Parathyroid adenoma (tissue), 2 donors: ENCODE measurements around the gene UMAD1.

Experiments used
- H2AFZ ChIP-seq: fragments of 300-600 bp; sonication (generic); one replicate; pipeline ENCODE4 v1.7.0; 2017; ENCODE audit warnings: antibody characterized with exemption, mild to moderate bottlenecking
- H3K27ac ChIP-seq: fragments of 300-600 bp; sonication (generic); one replicate; pipeline ENCODE4 v1.7.0; 2017
- H3K27me3 ChIP-seq: fragments of 300-600 bp; sonication (generic); one replicate; pipeline ENCODE4 v1.7.0; 2017; ENCODE audit warnings: low read length; ENCODE audit not compliant: control insufficient read depth, insufficient read depth
- H3K36me3 ChIP-seq: fragments of 300-600 bp; sonication (generic); one replicate; pipeline ENCODE4 v1.7.0; 2017; ENCODE audit warnings: low read length; ENCODE audit not compliant: control insufficient read depth, insufficient read depth
- H3K4me1 ChIP-seq: fragments of 300-600 bp; sonication (generic); one replicate; pipeline ENCODE4 v1.7.0; 2017; ENCODE audit warnings: control low read depth
- H3K4me2 ChIP-seq: fragments of 300-600 bp; sonication (generic); one replicate; pipeline ENCODE4 v1.7.0; 2017; ENCODE audit warnings: low read length
- H3K4me3 ChIP-seq: fragments of 300-600 bp; sonication (generic); one replicate; pipeline ENCODE4 v1.7.0; 2017; ENCODE audit warnings: low read depth, low read length
- H3K79me2 ChIP-seq: fragments of 300-600 bp; sonication (generic); one replicate; pipeline ENCODE4 v1.7.0; 2017; ENCODE audit warnings: control low read depth
- H3K9ac ChIP-seq: fragments of 300-600 bp; sonication (generic); one replicate; pipeline ENCODE4 v1.7.0; 2017; ENCODE audit warnings: mild to moderate bottlenecking
- H3K9me3 ChIP-seq: fragments of 300-600 bp; sonication (generic); one replicate; pipeline ENCODE4 v1.7.0; 2017; ENCODE audit warnings: low read length; ENCODE audit not compliant: control insufficient read depth
- TF ChIP-seq, protein P1 (sequence below): fragments of 300-600 bp; sonication (generic); IDR thresholded peaks from one replicate; pipeline ENCODE4 v1.7.0; 2017; ENCODE audit warnings: antibody characterized with exemption, mild to moderate bottlenecking
- donor health status: primary hyperparathyroidism.

The UMAD1 gene

GRCh38 chr7:7897949-7898515 lies 257.5 kb downstream of the UMAD1 start:
- H2AFZ ChIP-seq = no peak overlapping the region
- no peak overlapping the region for H3K4me3 ChIP-seq
- no peak overlapping the region for H3K4me2 ChIP-seq
- H3K27ac ChIP-seq = no peak overlapping the region
- H3K9me3 ChIP-seq = no peaks in the 10 kb centered on the region
- H3K4me1 ChIP-seq = peaks cover 8% of the 10 kb centered on the region
- no peaks in the 10 kb centered on the region for H3K79me2 ChIP-seq
- no peaks in the 10 kb centered on the region for H3K27me3 ChIP-seq
- H3K36me3 ChIP-seq = no peaks in the 10 kb centered on the region
- no peak overlapping the region for H3K9ac ChIP-seq
- TF ChIP-seq, protein P1, sequence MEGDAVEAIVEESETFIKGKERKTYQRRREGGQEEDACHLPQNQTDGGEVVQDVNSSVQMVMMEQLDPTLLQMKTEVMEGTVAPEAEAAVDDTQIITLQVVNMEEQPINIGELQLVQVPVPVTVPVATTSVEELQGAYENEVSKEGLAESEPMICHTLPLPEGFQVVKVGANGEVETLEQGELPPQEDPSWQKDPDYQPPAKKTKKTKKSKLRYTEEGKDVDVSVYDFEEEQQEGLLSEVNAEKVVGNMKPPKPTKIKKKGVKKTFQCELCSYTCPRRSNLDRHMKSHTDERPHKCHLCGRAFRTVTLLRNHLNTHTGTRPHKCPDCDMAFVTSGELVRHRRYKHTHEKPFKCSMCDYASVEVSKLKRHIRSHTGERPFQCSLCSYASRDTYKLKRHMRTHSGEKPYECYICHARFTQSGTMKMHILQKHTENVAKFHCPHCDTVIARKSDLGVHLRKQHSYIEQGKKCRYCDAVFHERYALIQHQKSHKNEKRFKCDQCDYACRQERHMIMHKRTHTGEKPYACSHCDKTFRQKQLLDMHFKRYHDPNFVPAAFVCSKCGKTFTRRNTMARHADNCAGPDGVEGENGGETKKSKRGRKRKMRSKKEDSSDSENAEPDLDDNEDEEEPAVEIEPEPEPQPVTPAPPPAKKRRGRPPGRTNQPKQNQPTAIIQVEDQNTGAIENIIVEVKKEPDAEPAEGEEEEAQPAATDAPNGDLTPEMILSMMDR = no peak

- H3K4me2 ChIP-seq = no peak overlapping the region
- H3K79me2 ChIP-seq = no peaks in the 10 kb centered on the region
- H3K27me3 ChIP-seq = no peaks in the 10 kb centered on the region
- no peaks in the 10 kb centered on the region for H3K4me1 ChIP-seq
- H3K9ac ChIP-seq = no peak overlapping the region
- H2AFZ ChIP-seq = no peak overlapping the region
- no peak overlapping the region for H3K4me3 ChIP-seq
- no peaks in the 10 kb centered on the region for H3K9me3 ChIP-seq
- no peak overlapping the region for H3K27ac ChIP-seq
- no peaks in the 10 kb centered on the region for H3K36me3 ChIP-seq
- TF ChIP-seq, protein P1 = no peak
These were observed 262.3 kb downstream of the UMAD1 start for GRCh38 chr7:7902845-7903244.

- Histone ChIP-seq H3K9me3 (no peaks in the 10 kb centered on the region), H3K4me3 (no peak overlapping the region), H3K79me2 (no peaks in the 10 kb centered on the region), H3K9ac (no peak overlapping the region), H3K4me1 (no peaks in the 10 kb centered on the region), H3K27ac (no peak overlapping the region), H2AFZ (no peak overlapping the region), H3K27me3 (no peaks in the 10 kb centered on the region), H3K4me2 (no peak overlapping the region), H3K36me3 (no peaks in the 10 kb centered on the region)
- TF ChIP-seq, protein P1 = no peak
These were observed 266.8 kb downstream of the UMAD1 start for GRCh38 chr7:7907306-7907705.

GRCh38 chr7:7908622-7909145 lies 268.1 kb downstream of the UMAD1 start:
- Histone ChIP-seq H3K79me2 (no peaks in the 10 kb centered on the region), H2AFZ (no peak overlapping the region), H3K27ac (no peak overlapping the region), H3K36me3 (no peaks in the 10 kb centered on the region), H3K4me1 (no peaks in the 10 kb centered on the region), H3K27me3 (no peaks in the 10 kb centered on the region), H3K9ac (no peak overlapping the region), H3K4me2 (no peak overlapping the region), H3K4me3 (no peak overlapping the region), H3K9me3 (no peaks in the 10 kb centered on the region)
- TF ChIP-seq, protein P1 = no peak

DNA sequence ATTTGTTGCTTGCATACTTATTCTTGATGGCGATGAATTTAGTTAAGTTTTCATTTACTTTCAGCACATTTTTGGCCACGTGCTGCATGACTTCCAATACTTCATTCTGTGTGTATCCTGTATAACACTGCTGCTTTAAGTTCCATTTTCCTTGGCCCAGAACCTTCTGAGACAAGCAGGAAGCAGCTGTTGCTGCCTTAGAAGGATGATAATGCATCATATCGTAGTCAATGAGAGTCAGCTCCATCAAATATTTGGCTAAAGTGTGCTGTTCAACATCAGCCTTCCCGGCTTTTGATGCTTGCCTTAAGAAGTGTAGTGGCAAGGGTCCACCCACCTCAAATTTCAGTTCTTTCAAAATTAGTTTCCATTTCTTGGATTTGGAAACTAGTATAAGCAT lies 268.8 kb downstream of the UMAD1 start:
- Histone ChIP-seq H3K9ac (no peak overlapping the region), H3K4me2 (no peak overlapping the region), H3K27ac (no peak overlapping the region), H3K4me3 (no peak overlapping the region), H3K4me1 (no peaks in the 10 kb centered on the region), H3K27me3 (no peaks in the 10 kb centered on the region), H3K36me3 (no peaks in the 10 kb centered on the region), H3K79me2 (no peaks in the 10 kb centered on the region), H2AFZ (no peak overlapping the region), H3K9me3 (no peaks in the 10 kb centered on the region)
- TF ChIP-seq, protein P1 = no peak
